NCI-H2171 (cell line): ENCODE measurements around the gene ATP1A3.

Source experiments
- DNase-seq: peaks from one replicate; lab custom pipeline; 2025; lab: John Stamatoyannopoulos, UW

Gene ATP1A3

GRCh38 chr19:41984961-41985360 is 9.1 kb downstream of the ATP1A3 start:
- no peak for DNase-seq

GRCh38 chr19:41981724-41982123 is 12.3 kb downstream of the ATP1A3 start:
- no peak for DNase-seq

- DNase-seq, result no peak
Measured at GRCh38 chr19:41978470-41978869, 15.6 kb downstream of the ATP1A3 start.

GRCh38 chr19:41977916-41978315 is 16.1 kb downstream of the ATP1A3 start:
- DNase-seq, result no peak

- no peak for DNase-seq
Measured at GRCh38 chr19:41974652-41975051, 19.4 kb downstream of the ATP1A3 start.

GRCh38 chr19:41971363-41971762 is 22.7 kb downstream of the ATP1A3 start:
- no peak for DNase-seq

- no peak for DNase-seq
Measured at GRCh38 chr19:41969772-41970458, 24.1 kb downstream of the ATP1A3 start.

GRCh38 chr19:41968751-41969595 is 25.1 kb downstream of the ATP1A3 start:
- no peak for DNase-seq

GRCh38 chr19:41967054-41967783 is 26.8 kb downstream of the ATP1A3 start:
- DNase-seq, result no peak

- DNase-seq, result no peak
Measured at GRCh38 chr19:41965106-41965505, 28.9 kb downstream of the ATP1A3 start.

GRCh38 chr19:41960973-41961372 is 33.1 kb downstream of the ATP1A3 start:
- no peak for DNase-seq

- DNase-seq, result peak; percentile 93
Measured at GRCh38 chr19:41959056-41960053, 34.7 kb downstream of the ATP1A3 start, which contains the start of gene RABAC1. TSS of gene RABAC1 (minus strand) at chr19:41959321. CDS start at chr19:41959292, 29 bp downstream.

- peak; percentile 44 for DNase-seq
Measured at GRCh38 chr19:41958367-41959055, 35.5 kb downstream of the ATP1A3 start.

GRCh38 chr19:41957838-41958366 is 36.1 kb downstream of the ATP1A3 start:
- peak; percentile 38 for DNase-seq

GRCh38 chr19:41957161-41957837 is 36.7 kb downstream of the ATP1A3 start:
- no peak for DNase-seq

GRCh38 chr19:41956621-41957020 is 37.4 kb downstream of the ATP1A3 start:
- no peak for DNase-seq

GRCh38 chr19:41955521-41955920 is 38.5 kb downstream of the ATP1A3 start:
- DNase-seq, result no peak

GRCh38 chr19:41951686-41952172 is 42.3 kb downstream of the ATP1A3 start:
- peak; percentile 43 for DNase-seq

- DNase-seq, result no peak
Measured at GRCh38 chr19:41947091-41947490, 46.9 kb downstream of the ATP1A3 start.
